Measurements from ENCODE around the gene MAN2A2.

The MAN2A2 gene

GRCh38 chr15:90885432-90886290 is 17.4 kb upstream of the MAN2A2 start:
- no peak overlapping the region for H3K27ac ChIP-seq
- no peak for TF ChIP-seq ZFX (IDR thresholded peaks at IDR 0.05)
- TF ChIP-seq, protein P1, sequence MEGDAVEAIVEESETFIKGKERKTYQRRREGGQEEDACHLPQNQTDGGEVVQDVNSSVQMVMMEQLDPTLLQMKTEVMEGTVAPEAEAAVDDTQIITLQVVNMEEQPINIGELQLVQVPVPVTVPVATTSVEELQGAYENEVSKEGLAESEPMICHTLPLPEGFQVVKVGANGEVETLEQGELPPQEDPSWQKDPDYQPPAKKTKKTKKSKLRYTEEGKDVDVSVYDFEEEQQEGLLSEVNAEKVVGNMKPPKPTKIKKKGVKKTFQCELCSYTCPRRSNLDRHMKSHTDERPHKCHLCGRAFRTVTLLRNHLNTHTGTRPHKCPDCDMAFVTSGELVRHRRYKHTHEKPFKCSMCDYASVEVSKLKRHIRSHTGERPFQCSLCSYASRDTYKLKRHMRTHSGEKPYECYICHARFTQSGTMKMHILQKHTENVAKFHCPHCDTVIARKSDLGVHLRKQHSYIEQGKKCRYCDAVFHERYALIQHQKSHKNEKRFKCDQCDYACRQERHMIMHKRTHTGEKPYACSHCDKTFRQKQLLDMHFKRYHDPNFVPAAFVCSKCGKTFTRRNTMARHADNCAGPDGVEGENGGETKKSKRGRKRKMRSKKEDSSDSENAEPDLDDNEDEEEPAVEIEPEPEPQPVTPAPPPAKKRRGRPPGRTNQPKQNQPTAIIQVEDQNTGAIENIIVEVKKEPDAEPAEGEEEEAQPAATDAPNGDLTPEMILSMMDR (conservative IDR thresholded peaks at IDR 0.05): peak; percentile 99

DNA sequence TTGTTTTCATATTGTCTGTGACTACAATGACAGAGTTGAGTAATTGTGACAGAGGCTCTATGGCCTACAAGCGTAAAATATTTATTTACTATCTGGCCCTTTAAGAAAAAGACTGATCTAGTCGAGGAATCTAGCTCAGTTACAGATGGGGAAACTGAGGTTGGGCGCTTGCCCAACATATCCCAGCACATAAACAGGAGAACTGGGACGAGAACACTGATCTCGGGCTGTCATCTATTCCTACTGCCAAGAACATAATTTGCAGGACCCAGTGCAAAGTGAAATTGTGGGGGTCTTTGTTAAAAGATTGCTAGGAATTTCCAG is 16.8 kb upstream of the MAN2A2 start:
- no peak overlapping the region for H3K27ac ChIP-seq
- TF ChIP-seq ZFX (IDR thresholded peaks at IDR 0.05): no peak
- TF ChIP-seq, protein P1 (conservative IDR thresholded peaks at IDR 0.05): peak; percentile 82

GRCh38 chr15:90887037-90887481 is 16.0 kb upstream of the MAN2A2 start:
- no peak overlapping the region for H3K27ac ChIP-seq
- TF ChIP-seq, protein P1 (conservative IDR thresholded peaks at IDR 0.05): no peak
- TF ChIP-seq ZFX (IDR thresholded peaks at IDR 0.05): no peak

DNA sequence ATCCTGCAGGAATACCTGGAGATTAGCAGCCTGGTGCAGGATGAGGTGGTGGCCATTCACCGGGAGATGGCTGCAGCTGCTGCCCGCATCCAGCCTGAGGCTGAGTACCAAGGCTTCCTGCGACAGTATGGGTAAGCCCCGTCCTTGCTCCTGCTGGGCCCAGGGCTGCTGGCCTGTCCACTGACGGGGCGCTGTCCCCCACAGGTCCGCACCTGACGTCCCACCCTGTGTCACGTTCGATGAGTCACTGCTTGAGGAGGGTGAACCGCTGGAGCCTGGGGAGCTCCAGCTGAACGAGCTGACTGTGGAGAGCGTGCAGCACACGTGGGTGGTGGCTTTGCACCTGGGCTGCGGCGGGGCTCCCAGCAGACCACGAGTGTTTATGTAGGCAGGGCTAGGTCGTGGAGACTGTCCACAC is 13.8 kb upstream of the MAN2A2 start:
- H3K27ac ChIP-seq: no peak overlapping the region
- TF ChIP-seq, protein P1 (conservative IDR thresholded peaks at IDR 0.05): no peak
- TF ChIP-seq ZFX (IDR thresholded peaks at IDR 0.05): no peak

GRCh38 chr15:90889736-90890456 is 13.2 kb upstream of the MAN2A2 start:
- H3K27ac ChIP-seq: no peak overlapping the region
- TF ChIP-seq ZFX (IDR thresholded peaks at IDR 0.05): no peak
- TF ChIP-seq, protein P1 (conservative IDR thresholded peaks at IDR 0.05): no peak

- H3K27ac ChIP-seq: no peak overlapping the region
- TF ChIP-seq, protein P1 (conservative IDR thresholded peaks at IDR 0.05): no peak
- no peak for TF ChIP-seq ZFX (IDR thresholded peaks at IDR 0.05)
These were observed 12.3 kb upstream of the MAN2A2 start for GRCh38 chr15:90890839-90891238.

DNA sequence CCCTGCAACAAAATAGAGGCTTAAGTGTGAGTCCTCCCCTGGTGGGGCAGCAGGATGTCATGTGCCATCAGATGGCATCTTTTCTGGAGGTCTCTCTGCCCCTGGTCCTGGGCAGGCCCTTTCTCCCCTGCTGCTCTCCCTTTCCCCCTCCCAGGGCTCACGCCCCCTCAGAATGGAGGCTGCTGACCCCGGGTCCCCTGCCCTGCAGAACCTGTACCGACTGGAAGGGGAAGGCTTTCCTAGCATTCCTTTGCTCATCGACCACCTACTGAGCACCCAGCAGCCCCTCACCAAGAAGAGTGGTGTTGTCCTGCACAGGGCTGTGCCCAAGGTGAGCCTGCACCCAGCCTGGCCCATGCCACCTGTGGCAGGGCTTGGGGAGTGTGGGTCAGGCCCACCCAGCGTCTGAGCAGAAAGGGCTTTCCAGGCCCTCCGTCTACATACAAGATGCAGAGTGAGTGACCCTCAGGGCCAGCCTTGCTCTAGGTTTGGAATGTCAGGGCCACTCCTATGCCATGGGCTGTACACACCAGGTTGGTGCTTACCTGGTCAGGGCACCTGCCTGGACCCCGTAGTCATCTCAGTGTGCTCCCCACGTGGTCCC is 11.7 kb upstream of the MAN2A2 start:
- H3K27ac ChIP-seq: no peak overlapping the region
- no peak for TF ChIP-seq ZFX (IDR thresholded peaks at IDR 0.05)
- TF ChIP-seq, protein P1 (conservative IDR thresholded peaks at IDR 0.05): no peak

Data from C4-2B (cell line).